ENCODE results near the gene GRM7.

DNA sequence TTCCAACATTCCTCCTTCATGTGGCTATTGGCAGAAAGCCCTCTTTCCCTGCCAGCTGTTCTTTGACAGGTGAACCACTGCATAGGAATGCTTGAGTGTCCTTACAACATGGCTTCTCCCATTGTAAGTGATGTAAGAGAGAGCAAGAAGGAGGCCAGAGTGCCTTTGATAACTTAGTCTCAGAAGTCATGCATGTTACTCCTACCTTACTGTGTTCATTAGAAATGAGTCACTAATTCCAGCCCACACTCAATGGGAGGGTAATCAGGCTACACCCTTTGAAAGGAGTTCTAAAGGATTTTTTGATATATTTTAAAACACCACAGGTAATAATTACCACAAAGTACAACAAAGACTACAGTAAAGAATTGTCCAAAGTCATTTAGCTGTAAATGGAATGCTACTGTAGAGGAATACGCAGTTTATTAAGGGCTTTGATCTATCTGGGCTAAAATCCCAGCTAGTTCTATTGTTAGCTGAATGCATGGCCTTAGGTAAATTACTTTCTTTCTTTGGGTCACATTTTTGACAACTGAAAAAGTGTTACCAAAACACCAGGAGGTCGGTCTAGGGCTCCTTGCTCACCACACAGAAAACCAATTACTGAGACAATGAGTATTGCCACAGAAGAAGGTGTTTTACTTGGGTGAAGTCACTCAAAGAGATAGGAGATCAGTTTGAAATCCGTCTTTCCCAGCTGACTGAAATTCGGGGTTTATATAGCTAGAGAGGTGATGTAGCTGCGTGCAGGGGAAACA, 154.9 kb downstream of the GRM7 start:
- no peak for TF ChIP-seq POLR2AphosphoS5 (IDR thresholded peaks at IDR 0.05; ENCODE audit: low read depth, low read length)
- TF ChIP-seq, protein P1, sequence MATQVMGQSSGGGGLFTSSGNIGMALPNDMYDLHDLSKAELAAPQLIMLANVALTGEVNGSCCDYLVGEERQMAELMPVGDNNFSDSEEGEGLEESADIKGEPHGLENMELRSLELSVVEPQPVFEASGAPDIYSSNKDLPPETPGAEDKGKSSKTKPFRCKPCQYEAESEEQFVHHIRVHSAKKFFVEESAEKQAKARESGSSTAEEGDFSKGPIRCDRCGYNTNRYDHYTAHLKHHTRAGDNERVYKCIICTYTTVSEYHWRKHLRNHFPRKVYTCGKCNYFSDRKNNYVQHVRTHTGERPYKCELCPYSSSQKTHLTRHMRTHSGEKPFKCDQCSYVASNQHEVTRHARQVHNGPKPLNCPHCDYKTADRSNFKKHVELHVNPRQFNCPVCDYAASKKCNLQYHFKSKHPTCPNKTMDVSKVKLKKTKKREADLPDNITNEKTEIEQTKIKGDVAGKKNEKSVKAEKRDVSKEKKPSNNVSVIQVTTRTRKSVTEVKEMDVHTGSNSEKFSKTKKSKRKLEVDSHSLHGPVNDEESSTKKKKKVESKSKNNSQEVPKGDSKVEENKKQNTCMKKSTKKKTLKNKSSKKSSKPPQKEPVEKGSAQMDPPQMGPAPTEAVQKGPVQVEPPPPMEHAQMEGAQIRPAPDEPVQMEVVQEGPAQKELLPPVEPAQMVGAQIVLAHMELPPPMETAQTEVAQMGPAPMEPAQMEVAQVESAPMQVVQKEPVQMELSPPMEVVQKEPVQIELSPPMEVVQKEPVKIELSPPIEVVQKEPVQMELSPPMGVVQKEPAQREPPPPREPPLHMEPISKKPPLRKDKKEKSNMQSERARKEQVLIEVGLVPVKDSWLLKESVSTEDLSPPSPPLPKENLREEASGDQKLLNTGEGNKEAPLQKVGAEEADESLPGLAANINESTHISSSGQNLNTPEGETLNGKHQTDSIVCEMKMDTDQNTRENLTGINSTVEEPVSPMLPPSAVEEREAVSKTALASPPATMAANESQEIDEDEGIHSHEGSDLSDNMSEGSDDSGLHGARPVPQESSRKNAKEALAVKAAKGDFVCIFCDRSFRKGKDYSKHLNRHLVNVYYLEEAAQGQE (IDR thresholded peaks at IDR 0.05; ENCODE audit: insufficient read depth in 1 of 2, low read depth in 2 of 2, low read length in 2 of 2), result no peak

Data from PFSK-1 (cell line).